GM13977 (cell line): Measurements from ENCODE around the gene RUNX2.

Experiments
- DNase-seq: peaks from one replicate; pipeline ENCODE4 v3.0.0; 2012; ENCODE audit warnings: low spot score
- CTCF ChIP-seq: IDR thresholded peaks from 2 replicates; pipeline ENCODE4 v1.5.1; 2012; ENCODE audit warnings: mild to moderate bottlenecking, control low read depth; ENCODE audit not compliant: insufficient read depth; ENCODE audit errors: extremely low read depth, missing control alignments
- in situ Hi-C: fragments of 300-500 bp; cut with MboI; formaldehyde crosslinking; loops from one replicate; pipeline ENCODE4 v1.12.0; 2022; ENCODE audit warnings: low sequenced_read_pairs, low pct_unique_long_range_greater_than_20kb, mixed read lengths, inconsistent platforms; ENCODE audit not compliant: unreplicated experiment

The RUNX2 gene

GRCh38 chr6:45567879-45568278 is 239.7 kb downstream of the RUNX2 start:
- in situ Hi-C loops = no loop called here
- no peak for DNase-seq
- no peak for TF ChIP-seq CTCF

- TF ChIP-seq CTCF = no peak
- DNase-seq = no peak
- in situ Hi-C loops = no loop called here
These were observed 240.5 kb downstream of the RUNX2 start for GRCh38 chr6:45568626-45569025.

GRCh38 chr6:45569210-45569945 is 241.2 kb downstream of the RUNX2 start:
- TF ChIP-seq CTCF = no peak
- in situ Hi-C loops = no loop called here

GRCh38 chr6:45571159-45571558 is 243.0 kb downstream of the RUNX2 start:
- in situ Hi-C loops = no loop called here
- TF ChIP-seq CTCF = no peak
- DNase-seq = no peak

More at GRCh38 chr6:45569210-45569945, 241.2 kb downstream of the RUNX2 start:
- no peak for DNase-seq

GRCh38 chr6:45572833-45573232 is 244.7 kb downstream of the RUNX2 start:
- in situ Hi-C loops = no loop called here
- TF ChIP-seq CTCF = no peak

GRCh38 chr6:45574014-45574461 is 245.9 kb downstream of the RUNX2 start:
- DNase-seq = no peak
- no peak for TF ChIP-seq CTCF
- in situ Hi-C loops = no loop called here

More at GRCh38 chr6:45572833-45573232, 244.7 kb downstream of the RUNX2 start:
- no peak for DNase-seq
